SJCRH30 (cell line): ENCODE data around the gene PDCD1. TPM values are rescaled to one million over a fixed set of nuclear protein-coding genes. Genes with fewer than 3 reads are reported as not detected.

Source experiments
- DNase-seq, 2 experiments: peaks; one replicate each; pipeline ENCODE4 v3.0.0-alpha.2; 2015 to 2020
- H3K27ac ChIP-seq: fragments of 250-450 bp; sonication (Bioruptor Pico); 2 replicates; pipeline ENCODE4 v1.5.1; 2020; ENCODE audit warnings: mild to moderate bottlenecking, moderate library complexity
- H3K27me3 ChIP-seq: fragments of 250-450 bp; sonication (Bioruptor Pico); 2 replicates; pipeline ENCODE4 v1.5.1; 2020; ENCODE audit warnings: mild to moderate bottlenecking, moderate library complexity
- H3K36me3 ChIP-seq: fragments of 250-450 bp; sonication (Bioruptor Pico); 2 replicates; pipeline ENCODE4 v1.5.1; 2020; ENCODE audit warnings: mild to moderate bottlenecking, moderate library complexity
- H3K4me1 ChIP-seq: fragments of 250-450 bp; sonication (Bioruptor Pico); 2 replicates; pipeline ENCODE4 v1.5.1; 2020; ENCODE audit warnings: mild to moderate bottlenecking, moderate library complexity
- H3K4me3 ChIP-seq: fragments of 250-450 bp; sonication (Bioruptor Pico); 2 replicates; pipeline ENCODE4 v1.5.1; 2020; ENCODE audit warnings: mild to moderate bottlenecking, moderate library complexity
- H3K9me3 ChIP-seq: fragments of 250-450 bp; sonication (Bioruptor Pico); replicated peaks from 2 replicates; pipeline ENCODE4 v1.5.1; 2020; ENCODE audit warnings: mild to moderate bottlenecking, moderate library complexity
- total RNA-seq: library from RNA; depleted of rRNA; stranded (reverse); fragments of >200 nt; shearing (Covaris generic); gene quantifications from 2 replicates; pipeline ENCODE4 v1.2.3, GENCODE V29; 2014

The PDCD1 gene
- total RNA-seq, 1 experiment from 2014 or later, result 0.08 TPM

GRCh38 chr2:241859436-241860183 lies 916 bp upstream of the PDCD1 start:
- no peaks in the 10 kb centered on the region for H3K36me3 ChIP-seq
- peak overlapping the region; percentile 29 for H3K27ac ChIP-seq
- H3K4me3 ChIP-seq, result peak overlapping the region; percentile 34
- H3K27me3 ChIP-seq, result no peaks in the 10 kb centered on the region
- DNase-seq, result peak; percentile 59 to 73
- peaks cover 25% of the 10 kb centered on the region for H3K4me1 ChIP-seq
- peaks cover 4% of the 10 kb centered on the region; the same call in 1 of the 2 replicates for H3K9me3 ChIP-seq

GRCh38 chr2:241859017-241859435 lies 332 bp upstream of the PDCD1 start:
- H3K36me3 ChIP-seq, result no peaks in the 10 kb centered on the region
- no peaks in the 10 kb centered on the region for H3K27me3 ChIP-seq
- no peak for DNase-seq
- H3K27ac ChIP-seq, result peak overlapping the region; percentile 29; the same call in 1 of the 2 replicates
- no peak overlapping the region; the same call in 1 of the 2 replicates for H3K4me3 ChIP-seq
- peaks cover 31% of the 10 kb centered on the region for H3K4me1 ChIP-seq
- H3K9me3 ChIP-seq, result no peaks in the 10 kb centered on the region; the same call in 1 of the 2 replicates

GRCh38 chr2:241857572-241858121 lies 1.0 kb downstream of the PDCD1 start:
- no peak for DNase-seq
- Histone ChIP-seq H3K27ac (no peak overlapping the region), H3K9me3 (no peaks in the 10 kb centered on the region), H3K4me1 (peaks cover 36% of the 10 kb centered on the region), H3K27me3 (no peaks in the 10 kb centered on the region; the same call in 1 of the 2 replicates), H3K4me3 (no peak overlapping the region), H3K36me3 (no peaks in the 10 kb centered on the region)

DNA sequence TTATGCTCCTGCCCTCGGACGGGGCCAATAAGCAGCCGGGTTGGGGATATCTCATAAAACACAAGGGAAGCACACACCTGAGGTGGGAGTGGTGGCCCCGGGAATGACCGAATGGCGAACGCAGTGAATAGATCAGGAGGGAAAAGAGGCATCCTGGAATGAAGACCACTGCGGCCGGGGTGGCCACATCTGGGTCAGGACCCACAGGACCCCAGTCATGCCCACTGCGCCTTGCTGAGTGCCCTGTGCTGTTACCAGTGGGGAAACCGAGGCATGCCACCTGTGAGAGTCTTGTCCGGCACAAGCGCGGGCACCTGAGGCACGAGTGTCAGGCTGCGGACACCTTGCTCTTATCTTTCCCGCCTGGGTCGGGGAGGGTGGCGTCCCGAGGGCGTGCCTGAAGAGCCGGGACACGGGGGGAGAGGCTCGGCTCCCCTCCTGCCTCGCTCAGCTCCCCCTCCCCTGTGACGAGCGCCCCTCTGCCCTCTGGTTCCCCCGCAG lies 1.6 kb downstream of the PDCD1 start:
- no peak overlapping the region for H3K27ac ChIP-seq
- H3K36me3 ChIP-seq, result no peaks in the 10 kb centered on the region
- DNase-seq, result no peak
- no peaks in the 10 kb centered on the region for H3K9me3 ChIP-seq
- H3K4me3 ChIP-seq, result no peak overlapping the region
- peaks cover 36% of the 10 kb centered on the region for H3K4me1 ChIP-seq
- peaks cover 5% of the 10 kb centered on the region; the same call in 1 of the 2 replicates for H3K27me3 ChIP-seq

DNA sequence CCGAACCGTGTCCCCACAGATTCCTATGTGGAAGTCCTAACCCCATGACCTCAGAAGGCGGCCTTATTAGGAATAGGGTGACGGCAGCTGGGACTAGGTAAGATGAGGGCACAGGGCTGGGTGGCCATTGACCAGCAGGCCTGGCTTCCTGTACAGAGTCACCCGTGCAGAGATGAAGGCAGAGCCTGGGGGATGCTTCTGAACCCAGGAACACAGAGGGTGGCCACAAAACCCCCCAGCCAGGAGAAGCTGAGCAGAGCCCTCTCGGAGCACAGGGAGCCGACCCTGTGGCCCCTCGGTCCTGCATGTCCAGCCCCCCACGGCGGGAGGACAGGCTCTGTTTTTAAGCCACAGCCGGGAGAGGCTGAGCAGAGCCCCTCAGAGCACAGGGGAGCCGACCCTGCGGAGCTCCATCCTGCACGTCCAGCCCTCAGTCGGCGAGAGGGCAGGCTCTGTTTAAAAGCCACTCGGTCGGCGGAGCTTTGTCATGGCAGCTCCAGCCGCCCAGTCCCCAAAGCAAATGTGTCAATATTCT lies 2.7 kb downstream of the PDCD1 start:
- H3K27ac ChIP-seq, result no peak overlapping the region
- peaks cover 36% of the 10 kb centered on the region for H3K4me1 ChIP-seq
- H3K27me3 ChIP-seq, result peaks cover 5% of the 10 kb centered on the region; the same call in 1 of the 2 replicates
- DNase-seq, result no peak
- no peak overlapping the region for H3K4me3 ChIP-seq
- H3K36me3 ChIP-seq, result no peaks in the 10 kb centered on the region
- no peaks in the 10 kb centered on the region for H3K9me3 ChIP-seq

DNA sequence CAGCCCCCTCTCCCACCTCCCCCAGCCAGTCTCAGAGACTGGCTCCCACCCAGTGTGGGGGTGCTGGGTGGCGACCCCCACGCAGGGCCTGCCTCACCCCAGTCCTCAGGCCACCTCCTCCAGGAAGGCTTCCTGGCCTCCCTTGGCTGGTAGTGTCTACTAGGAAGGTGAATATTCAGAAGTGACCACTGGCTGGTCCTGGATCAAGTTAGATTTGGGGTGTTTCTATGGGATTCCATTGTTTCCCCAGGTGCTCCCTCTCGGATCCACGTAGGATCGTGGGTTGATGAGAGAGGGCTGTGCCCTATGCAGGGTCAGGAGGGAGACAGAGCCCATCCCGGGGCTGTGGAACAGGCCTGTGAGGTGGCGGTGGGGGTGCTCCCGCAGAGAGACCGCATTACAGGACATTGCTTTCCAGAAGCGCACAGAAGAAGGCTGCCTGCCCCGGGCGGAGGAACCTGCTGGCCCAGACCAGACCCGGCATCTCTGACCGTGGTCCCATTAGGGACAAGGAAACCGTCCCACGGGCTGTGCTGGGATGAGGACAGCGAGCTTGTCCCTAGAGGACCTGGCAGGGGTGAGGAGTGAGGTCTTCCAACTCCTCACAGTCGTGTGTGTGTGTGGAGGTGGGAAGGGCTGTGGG lies 3.3 kb downstream of the PDCD1 start:
- peaks cover 34% of the 10 kb centered on the region for H3K4me1 ChIP-seq
- H3K27ac ChIP-seq, result no peak overlapping the region

DNA sequence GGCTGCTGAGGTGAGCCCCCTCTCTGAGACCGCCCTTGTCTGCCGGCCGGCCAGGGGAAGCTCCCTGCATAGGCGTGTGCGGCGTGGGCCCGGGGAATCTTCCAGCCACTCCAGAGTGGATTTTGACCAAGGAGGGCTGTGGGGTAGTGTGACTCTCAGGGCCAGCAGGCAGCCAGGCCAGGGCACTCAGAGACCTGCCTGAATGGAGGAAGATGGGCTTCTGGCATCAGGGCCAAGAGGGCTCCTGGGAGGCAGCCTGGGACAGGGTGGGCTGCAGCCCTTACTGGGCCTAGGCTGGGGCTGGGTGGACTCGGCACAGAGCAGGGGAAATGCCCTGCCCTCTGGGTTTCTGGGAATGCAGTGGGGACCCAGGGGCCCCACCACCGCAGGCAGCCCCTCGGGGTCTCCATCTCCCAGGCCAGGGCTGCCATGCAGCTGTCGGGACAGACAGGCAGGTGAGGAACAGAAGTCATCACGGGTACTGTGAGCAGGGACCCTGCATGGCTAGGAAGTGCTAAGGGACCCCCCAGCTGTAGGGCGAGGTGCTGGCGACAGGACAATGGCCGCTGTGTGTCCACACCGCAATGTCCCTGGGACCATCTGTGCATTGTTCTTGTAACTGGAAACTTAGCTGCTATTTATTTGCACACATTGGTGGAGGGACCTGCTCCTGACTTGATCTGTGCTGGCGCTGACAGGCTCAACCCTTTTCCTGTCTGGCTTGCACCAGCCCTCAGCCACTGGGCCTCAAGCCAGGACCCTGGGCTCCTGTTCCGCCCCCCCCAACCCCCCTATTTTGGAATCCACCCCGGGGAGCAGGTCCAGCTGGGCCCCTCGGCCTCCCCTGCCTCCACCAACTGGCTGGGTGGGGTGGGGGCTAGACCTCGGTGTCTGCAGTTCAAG lies 4.1 kb downstream of the PDCD1 start:
- no peaks in the 10 kb centered on the region for H3K9me3 ChIP-seq
- peaks cover 30% of the 10 kb centered on the region for H3K4me1 ChIP-seq
- peaks cover 5% of the 10 kb centered on the region; the same call in 1 of the 2 replicates for H3K27me3 ChIP-seq
- peak overlapping the region; percentile 8 for H3K27ac ChIP-seq
- H3K36me3 ChIP-seq, result no peaks in the 10 kb centered on the region
- H3K4me3 ChIP-seq, result no peak overlapping the region
- DNase-seq, result peak; percentile 62 to 78

More for the DNA sequence above, 3.3 kb downstream of the PDCD1 start:
- no peak for DNase-seq
- Histone ChIP-seq H3K4me3 (no peak overlapping the region), H3K36me3 (no peaks in the 10 kb centered on the region), H3K27me3 (peaks cover 5% of the 10 kb centered on the region; the same call in 1 of the 2 replicates), H3K9me3 (no peaks in the 10 kb centered on the region)

- peak in 1 of 2 experiments; percentile 37 for DNase-seq
- no peaks in the 10 kb centered on the region for H3K36me3 ChIP-seq
- no peak overlapping the region for H3K27ac ChIP-seq
- no peak overlapping the region for H3K4me3 ChIP-seq
- peaks cover 5% of the 10 kb centered on the region; the same call in 1 of the 2 replicates for H3K27me3 ChIP-seq
- peaks cover 23% of the 10 kb centered on the region for H3K4me1 ChIP-seq
- H3K9me3 ChIP-seq, result no peaks in the 10 kb centered on the region
These were observed 4.9 kb downstream of the PDCD1 start for GRCh38 chr2:241853651-241854341.

DNA sequence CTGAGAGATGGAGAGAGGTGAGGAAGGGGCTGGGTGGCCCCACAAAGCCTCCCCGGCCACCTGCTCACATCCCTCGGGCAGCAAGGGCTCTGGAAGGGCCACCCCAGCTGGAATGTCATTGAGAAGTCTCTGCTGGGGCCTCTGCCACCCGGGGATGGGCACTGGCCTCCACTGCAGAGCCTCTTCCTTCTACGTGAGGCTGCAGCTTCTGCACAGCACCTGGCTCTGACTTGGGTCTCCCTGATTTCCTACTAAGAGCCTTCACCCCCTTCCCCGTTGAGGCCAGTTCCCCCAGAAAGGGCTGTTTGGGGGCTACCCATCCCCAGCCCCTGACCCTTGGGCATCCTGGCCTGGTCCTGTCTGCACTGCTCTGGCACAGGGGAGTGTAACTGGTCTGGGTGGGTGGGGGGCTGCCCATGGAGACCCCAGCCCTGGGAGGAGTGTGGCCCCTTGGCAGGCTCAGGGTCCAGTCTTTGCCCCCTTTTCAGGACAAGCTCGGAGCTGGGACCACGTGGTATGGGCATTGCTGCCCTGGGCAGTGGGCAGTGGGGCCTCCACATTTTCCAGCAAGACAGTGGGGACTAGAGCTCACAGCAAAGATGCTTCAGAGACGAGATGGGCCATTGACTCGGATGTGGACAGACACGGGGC lies 5.6 kb downstream of the PDCD1 start:
- no peaks in the 10 kb centered on the region for H3K36me3 ChIP-seq
- H3K4me3 ChIP-seq, result no peak overlapping the region
- DNase-seq, result no peak
- H3K27me3 ChIP-seq, result peaks cover 5% of the 10 kb centered on the region; the same call in 1 of the 2 replicates
- H3K4me1 ChIP-seq, result peaks cover 23% of the 10 kb centered on the region
- H3K9me3 ChIP-seq, result no peaks in the 10 kb centered on the region
- no peak overlapping the region for H3K27ac ChIP-seq

DNA sequence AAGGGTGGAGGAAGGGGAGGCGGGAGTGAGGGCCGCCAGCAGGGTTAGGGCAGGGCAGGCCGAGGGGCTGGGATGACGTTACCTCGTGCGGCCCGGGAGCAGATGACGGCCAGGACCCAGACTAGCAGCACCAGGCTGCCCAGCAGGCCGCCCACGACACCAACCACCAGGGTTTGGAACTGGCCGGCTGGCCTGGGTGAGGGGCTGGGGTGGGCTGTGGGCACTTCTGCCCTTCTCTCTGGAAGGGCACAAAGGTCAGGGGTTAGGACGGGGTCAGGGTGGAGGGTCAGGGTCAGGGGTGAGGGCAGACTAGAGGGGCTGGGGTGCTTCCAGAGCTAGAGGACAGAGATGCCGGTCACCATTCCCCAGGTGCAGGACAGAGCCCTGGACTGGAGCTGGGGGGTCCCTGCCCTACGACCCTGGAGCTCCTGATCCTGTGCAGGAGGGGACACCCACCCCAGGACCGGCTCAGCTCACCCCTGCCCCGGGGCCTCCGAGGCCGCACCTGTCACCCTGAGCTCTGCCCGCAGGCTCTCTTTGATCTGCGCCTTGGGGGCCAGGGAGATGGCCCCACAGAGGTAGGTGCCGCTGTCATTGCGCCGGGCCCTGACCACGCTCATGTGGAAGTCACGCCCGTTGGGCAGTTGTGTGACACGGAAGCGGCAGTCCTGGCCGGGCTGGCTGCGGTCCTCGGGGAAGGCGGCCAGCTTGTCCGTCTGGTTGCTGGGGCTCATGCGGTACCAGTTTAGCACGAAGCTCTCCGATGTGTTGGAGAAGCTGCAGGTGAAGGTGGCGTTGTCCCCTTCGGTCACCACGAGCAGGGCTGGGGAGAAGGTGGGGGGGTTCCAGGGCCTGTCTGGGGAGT lies 6.3 kb downstream of the PDCD1 start:
- Histone ChIP-seq H3K36me3 (no peaks in the 10 kb centered on the region), H3K4me1 (peaks cover 23% of the 10 kb centered on the region), H3K27ac (no peak overlapping the region), H3K27me3 (peaks cover 5% of the 10 kb centered on the region; the same call in 1 of the 2 replicates), H3K9me3 (no peaks in the 10 kb centered on the region), H3K4me3 (no peak overlapping the region)
- DNase-seq, result no peak

GRCh38 chr2:241851325-241852115 lies 7.2 kb downstream of the PDCD1 start:
- Histone ChIP-seq H3K27me3 (peaks cover 5% of the 10 kb centered on the region; the same call in 1 of the 2 replicates), H3K27ac (no peak overlapping the region), H3K9me3 (no peaks in the 10 kb centered on the region), H3K36me3 (no peaks in the 10 kb centered on the region), H3K4me1 (peaks cover 23% of the 10 kb centered on the region), H3K4me3 (no peak overlapping the region)
- no peak for DNase-seq
